Hematopoietic multipotent progenitor cell treated with erythropoietin and hydrocortisone succinate and interleukin-3 and kit ligand, for 4 days (in vitro differentiated cells): Measurements from ENCODE around the gene SPO11.

ENCODE experiments used
- DNase-seq: peaks from one replicate; pipeline ENCODE4 v3.0.0-alpha.2; 2015

The SPO11 gene

GRCh38 chr20:57312138-57312537 lies 17.5 kb upstream of the SPO11 start:
- DNase-seq: no peak

- no peak for DNase-seq
Observed at GRCh38 chr20:57313230-57313629, 16.4 kb upstream of the SPO11 start.

- DNase-seq: no peak
Observed at GRCh38 chr20:57313951-57314350, 15.7 kb upstream of the SPO11 start.

- no peak for DNase-seq
Observed at GRCh38 chr20:57315083-57315975, 14.3 kb upstream of the SPO11 start.

DNA sequence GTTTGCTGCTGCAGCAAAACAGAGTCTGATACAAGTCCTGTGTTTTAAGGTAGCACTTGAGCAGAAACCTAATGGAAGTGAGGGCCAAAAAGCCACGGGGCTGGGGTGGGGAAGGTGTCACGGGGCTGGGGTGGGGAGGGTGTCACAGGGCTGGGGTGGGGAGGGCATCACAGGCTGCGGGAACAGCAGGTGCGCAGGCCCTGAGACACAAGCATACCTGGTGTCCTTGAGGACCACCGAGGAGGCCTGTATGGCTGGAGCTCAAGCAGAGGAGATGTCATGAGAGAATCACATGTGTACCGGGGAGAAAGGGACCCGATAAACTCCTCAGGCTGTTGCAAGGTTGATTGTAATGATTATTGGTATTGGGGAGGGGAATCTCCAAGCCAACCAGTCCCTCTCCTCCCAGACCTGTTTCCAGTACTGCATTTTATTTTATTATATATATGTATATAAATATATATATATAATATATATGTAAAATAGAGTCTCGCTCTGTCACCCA lies 13.6 kb upstream of the SPO11 start:
- DNase-seq: no peak

DNA sequence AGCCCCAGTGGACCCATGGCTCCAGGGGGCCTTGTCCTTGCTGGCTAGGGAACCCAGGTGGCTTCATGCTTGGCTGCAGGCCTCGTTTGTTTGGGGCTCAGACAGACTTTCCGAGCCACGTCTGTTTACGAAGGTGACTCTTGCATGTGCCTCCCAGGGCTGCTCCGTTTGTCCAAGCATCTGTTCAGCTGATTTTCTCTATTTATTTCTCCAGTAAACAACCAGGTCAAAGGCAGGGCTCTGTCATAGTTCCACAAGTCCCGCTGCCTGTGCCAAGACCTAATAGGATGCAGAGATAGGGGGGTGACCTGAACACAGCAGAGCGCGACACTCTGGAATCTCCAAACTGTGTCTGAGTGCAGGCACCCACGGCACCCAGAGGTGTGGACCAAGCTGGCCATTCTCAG lies 12.8 kb upstream of the SPO11 start:
- no peak for DNase-seq

- DNase-seq: no peak
Observed at GRCh38 chr20:57317316-57317788, 12.3 kb upstream of the SPO11 start.

- no peak for DNase-seq
Observed at GRCh38 chr20:57317789-57318371, 11.7 kb upstream of the SPO11 start.

- DNase-seq: no peak
Observed at GRCh38 chr20:57319584-57319983, 10.0 kb upstream of the SPO11 start.

- no peak for DNase-seq
Observed at GRCh38 chr20:57320358-57320757, 9.2 kb upstream of the SPO11 start.

- DNase-seq: no peak
Observed at GRCh38 chr20:57321142-57321541, 8.5 kb upstream of the SPO11 start.

GRCh38 chr20:57322476-57322875 lies 7.1 kb upstream of the SPO11 start:
- DNase-seq: no peak

DNA sequence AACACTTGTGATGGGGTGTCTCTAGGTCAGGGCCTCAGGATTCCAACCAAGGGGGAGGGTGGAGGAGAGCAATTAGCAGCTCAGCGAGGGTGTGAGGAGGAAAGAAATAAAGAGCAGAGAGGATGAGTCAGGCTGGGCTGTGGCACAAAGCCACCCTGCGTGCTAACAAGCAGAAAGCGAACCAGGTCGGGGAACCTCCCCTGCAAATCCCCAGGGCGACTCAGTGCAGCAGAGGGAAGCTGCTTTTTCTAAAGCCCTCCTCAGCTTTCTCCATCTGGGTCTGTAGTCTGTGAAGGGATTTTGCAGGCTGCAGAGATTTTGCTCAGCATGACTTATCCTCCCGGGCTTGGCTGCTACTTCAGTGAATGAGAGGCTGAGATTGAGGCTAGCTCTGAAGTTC lies 6.6 kb upstream of the SPO11 start:
- DNase-seq: no peak

DNA sequence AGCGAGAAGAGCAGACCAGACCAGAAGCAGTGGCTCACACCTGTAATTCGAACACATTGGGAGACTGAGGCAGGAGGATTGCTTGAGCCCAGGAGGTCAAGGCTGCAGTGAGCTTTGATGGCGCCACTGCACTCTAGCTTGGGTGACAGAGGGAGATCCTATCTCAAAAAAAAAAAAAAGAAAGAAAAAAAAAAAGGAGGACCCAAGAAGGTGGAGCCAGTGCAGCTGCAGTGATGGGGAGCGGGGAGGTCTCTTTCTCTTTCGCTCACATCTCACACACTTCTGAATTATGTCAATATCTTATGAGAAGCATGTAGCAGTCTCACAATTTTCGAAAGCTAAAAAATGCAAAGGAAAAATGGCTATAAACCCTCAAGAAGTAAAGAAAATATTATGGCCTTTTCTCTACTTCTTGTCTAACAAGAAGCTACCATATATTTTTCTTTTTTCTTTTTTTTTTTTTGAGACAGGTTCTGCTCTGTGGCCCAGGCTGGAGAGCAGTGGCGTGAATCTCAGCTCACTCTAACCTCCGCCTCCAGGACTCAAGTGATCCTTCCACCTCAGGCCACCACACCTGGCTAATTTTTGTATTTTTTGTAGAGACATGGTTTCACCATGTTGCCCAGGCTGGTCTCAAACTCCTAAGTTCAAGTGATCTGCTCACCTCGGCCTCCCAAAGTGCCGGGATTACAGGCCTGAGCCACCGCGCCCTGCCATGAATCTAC lies 3.8 kb upstream of the SPO11 start:
- DNase-seq: no peak

GRCh38 chr20:57326667-57327455 lies 2.7 kb upstream of the SPO11 start:
- DNase-seq: no peak

- no peak for DNase-seq
Observed at GRCh38 chr20:57327820-57328219, 1.8 kb upstream of the SPO11 start.

- DNase-seq: peak; percentile 15
Observed at GRCh38 chr20:57330998-57331397, 1.4 kb downstream of the SPO11 start.

DNA sequence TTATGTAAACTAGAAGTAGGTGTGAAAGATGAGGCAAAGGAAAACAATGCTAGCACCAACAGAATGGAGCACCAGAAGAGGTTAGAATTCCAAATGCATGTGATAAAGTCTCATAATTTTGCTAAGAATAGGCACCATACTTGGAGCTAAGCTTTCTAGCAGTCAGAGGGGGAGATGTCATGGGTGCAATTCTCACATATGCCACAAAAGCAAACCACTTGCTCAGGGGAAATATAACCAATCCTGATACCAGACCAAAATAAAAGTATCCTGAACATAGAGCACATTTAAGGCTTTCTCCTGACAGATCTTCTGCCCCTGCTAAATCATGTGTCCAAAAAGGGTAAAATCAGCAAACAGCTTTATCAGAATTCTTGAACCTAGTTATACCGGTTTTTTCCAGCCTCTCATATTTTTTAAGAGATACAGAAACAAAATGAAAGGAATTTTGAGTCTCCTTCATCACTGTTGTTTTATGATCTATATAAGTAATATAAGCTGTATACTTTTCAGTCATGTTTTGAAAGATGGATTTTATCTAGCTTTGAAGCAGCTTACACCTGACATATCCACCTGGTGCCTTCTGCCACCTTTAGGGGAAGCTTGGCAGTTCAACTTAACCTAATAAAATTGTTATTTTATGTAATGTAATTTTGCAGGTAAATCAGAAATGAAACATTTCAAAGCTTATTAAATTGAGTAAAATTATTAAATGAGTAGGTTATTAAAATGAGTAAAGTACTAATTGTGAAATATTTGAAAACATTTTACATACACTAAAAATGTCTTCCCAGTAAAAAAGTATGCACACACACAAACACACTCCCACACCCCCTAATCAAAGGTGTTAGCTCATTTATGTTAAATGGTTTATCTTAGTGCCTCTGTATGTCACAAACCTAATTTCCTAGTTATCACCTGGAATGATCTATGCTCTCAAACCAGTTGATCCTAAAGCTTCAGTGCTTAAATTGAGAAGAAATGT lies 2.8 kb downstream of the SPO11 start:
- no peak for DNase-seq

- no peak for DNase-seq
Observed at GRCh38 chr20:57335392-57335791, 5.8 kb downstream of the SPO11 start.

DNA sequence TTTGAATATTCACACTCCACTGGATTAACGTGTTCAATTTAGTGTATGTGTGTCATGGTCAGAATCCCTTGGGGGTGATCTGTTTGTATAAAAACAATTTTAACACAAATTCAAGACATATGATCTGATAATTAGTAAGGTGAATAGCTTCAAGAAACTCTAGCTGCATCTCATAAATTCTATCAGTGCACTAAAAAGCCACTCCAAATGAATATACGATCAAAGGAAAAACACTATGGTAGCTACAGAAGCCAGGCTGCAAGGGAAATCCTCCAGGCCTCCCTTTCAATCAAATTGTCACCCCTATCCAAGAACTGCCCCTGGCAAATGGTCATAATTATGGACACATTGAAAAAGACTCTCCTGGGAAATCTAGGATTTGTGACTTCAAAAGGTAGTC lies 12.1 kb downstream of the SPO11 start:
- no peak for DNase-seq

- no peak for DNase-seq
Observed at GRCh38 chr20:57342829-57343228, 13.2 kb downstream of the SPO11 start.
